Kidney (tissue), 14 donors: ENCODE measurements around the gene SPTBN4. TPM values are rescaled to one million over a fixed set of nuclear protein-coding genes. Genes with fewer than 3 reads are reported as not detected.

Source experiments
- DNase-seq, 5 donors: peaks; one replicate each; pipeline ENCODE4 v3.0.0-alpha.2; 2013 to 2020
- FAIRE-seq: peaks from 2 replicates; lab custom pipeline; 2012; peaks lifted over from hg19 to GRCh38; lab: Jason Lieb, UNC
- H3K27ac ChIP-seq, 2 donors: one replicate each; pipeline ENCODE4 v1.7.0; 2013; ENCODE audit warnings: low read depth in 2 of 2, low read length in 2 of 2, inconsistent platforms in 1 of 2
- H3K27me3 ChIP-seq: one replicate; pipeline ENCODE4 v1.7.1; 2013; ENCODE audit warnings: low read length, inconsistent platforms; ENCODE audit not compliant: control insufficient read depth, insufficient read depth
- H3K36me3 ChIP-seq, 3 donors: one replicate each; pipeline versions ENCODE4 v1.7.0 to v1.7.1; 2013; ENCODE audit warnings: low read length in 3 of 3, control low read depth in 1 of 3, inconsistent platforms in 1 of 3; ENCODE audit not compliant: insufficient read depth in 3 of 3, control insufficient read depth in 2 of 3
- H3K4me1 ChIP-seq, 3 donors: one replicate each; pipeline versions ENCODE4 v1.7.0 to v1.7.1; 2013; ENCODE audit warnings: low read length in 3 of 3, inconsistent platforms in 1 of 3, low read depth in 1 of 3; ENCODE audit not compliant: control insufficient read depth in 2 of 3, insufficient read depth in 2 of 3
- H3K4me3 ChIP-seq, 3 donors: one replicate each; pipeline versions ENCODE4 v1.7.0 to v1.8.1; 2013; ENCODE audit warnings: low read length in 3 of 3, control low read depth in 1 of 3, inconsistent platforms in 1 of 3
- H3K9ac ChIP-seq, 3 donors: one replicate each; pipeline versions ENCODE4 v1.7.0 to v1.7.1; 2013; ENCODE audit warnings: low read length in 3 of 3, control low read depth in 1 of 3, inconsistent platforms in 1 of 3
- H3K9me3 ChIP-seq, 3 donors: one replicate each; pipeline versions ENCODE4 v1.7.0 to v1.7.1; 2013; ENCODE audit warnings: low read length in 3 of 3, control low read depth in 1 of 3, inconsistent platforms in 1 of 3; ENCODE audit not compliant: control insufficient read depth in 2 of 3, insufficient read depth in 1 of 3
- intact Hi-C: fragments of 100-400 bp; cut with DNase I; formaldehyde crosslinking; loops from one replicate; pipeline ENCODE4 v1.11.1; 2022
- polyA plus RNA-seq: library from polyadenylated mRNA; stranded (reverse); fragments of 350-450 nt; fragmentation: Illumina TruSeq; extraction: RNeasy Lipid Tissue Mini Kit (QIAGEN cat#74804); gene quantifications from one replicate; pipeline ENCODE4 v1.2.3, GENCODE V29; 2014; ENCODE audit warnings: low read depth, low replicate concordance; ENCODE audit not compliant: insufficient read depth
- total RNA-seq: library from RNA; stranded (reverse); fragmentation: NEBNext Ultra II Directional; extraction: Animal tissue kit (Norgen Biotek cat#: 25700); gene quantifications from one replicate; pipeline ENCODE4 v1.2.1, GENCODE V29; 2021
- TF ChIP-seq, protein P1 (sequence below): IDR thresholded peaks from 3 replicates; pipeline ENCODE4 v1.5.1; 2012; ENCODE audit warnings: mild to moderate bottlenecking, moderate library complexity, borderline replicate concordance; ENCODE audit not compliant: insufficient read depth; ENCODE audit errors: extremely low read depth
- donor health status: control.
- donor health status: control.
- donor health status: control.
- donor health status: control.
- donor health status: control.
- donor health status: DM: yes; HTN: yes; CAD: no.
- donor health status: Normal renal cell carcinoma (clear cell type).

SPTBN4 gene
- total and polyA plus RNA-seq, 2 donors from 2014 or later, result 0.82 to 4.6 TPM

- intact Hi-C loops, result no loop called here
- Histone ChIP-seq H3K4me3 (peak overlapping the region in 1 of 3 donors; percentile 41), H3K9me3 (no peaks in the 10 kb centered on the region), H3K36me3 (peaks cover 0 to 3% (median 0%) of the 10 kb centered on the region in 3 donors), H3K27ac (peak overlapping the region; percentile 65 to 76), H3K9ac (no peak overlapping the region), H3K4me1 (peaks cover 0 to 8% (median 0%) of the 10 kb centered on the region in 3 donors), H3K27me3 (no peaks in the 10 kb centered on the region)
- FAIRE-seq (no peak), DNase-seq (peak in 4 of 5 donors; percentile 28 to 88 (median 56))
- TF ChIP-seq, protein P1, sequence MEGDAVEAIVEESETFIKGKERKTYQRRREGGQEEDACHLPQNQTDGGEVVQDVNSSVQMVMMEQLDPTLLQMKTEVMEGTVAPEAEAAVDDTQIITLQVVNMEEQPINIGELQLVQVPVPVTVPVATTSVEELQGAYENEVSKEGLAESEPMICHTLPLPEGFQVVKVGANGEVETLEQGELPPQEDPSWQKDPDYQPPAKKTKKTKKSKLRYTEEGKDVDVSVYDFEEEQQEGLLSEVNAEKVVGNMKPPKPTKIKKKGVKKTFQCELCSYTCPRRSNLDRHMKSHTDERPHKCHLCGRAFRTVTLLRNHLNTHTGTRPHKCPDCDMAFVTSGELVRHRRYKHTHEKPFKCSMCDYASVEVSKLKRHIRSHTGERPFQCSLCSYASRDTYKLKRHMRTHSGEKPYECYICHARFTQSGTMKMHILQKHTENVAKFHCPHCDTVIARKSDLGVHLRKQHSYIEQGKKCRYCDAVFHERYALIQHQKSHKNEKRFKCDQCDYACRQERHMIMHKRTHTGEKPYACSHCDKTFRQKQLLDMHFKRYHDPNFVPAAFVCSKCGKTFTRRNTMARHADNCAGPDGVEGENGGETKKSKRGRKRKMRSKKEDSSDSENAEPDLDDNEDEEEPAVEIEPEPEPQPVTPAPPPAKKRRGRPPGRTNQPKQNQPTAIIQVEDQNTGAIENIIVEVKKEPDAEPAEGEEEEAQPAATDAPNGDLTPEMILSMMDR, result no peak
Observed at GRCh38 chr19:40610396-40611064, 143.7 kb downstream of the SPTBN4 start.

DNA sequence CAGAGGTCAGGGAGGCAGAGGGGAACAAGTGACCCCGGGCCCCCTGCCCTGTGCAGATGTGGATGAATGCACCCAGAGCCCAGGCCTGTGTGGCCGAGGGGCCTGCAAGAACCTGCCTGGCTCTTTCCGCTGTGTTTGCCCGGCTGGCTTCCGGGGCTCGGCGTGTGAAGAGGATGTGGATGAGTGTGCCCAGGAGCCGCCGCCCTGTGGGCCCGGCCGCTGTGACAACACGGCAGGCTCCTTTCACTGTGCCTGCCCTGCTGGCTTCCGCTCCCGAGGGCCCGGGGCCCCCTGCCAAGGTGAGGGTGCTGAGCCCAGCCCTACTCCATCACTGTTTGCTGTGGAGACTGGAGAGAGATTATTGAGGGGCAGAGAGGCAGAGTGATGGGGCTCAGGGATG lies 144.3 kb downstream of the SPTBN4 start:
- Histone ChIP-seq H3K27me3 (no peaks in the 10 kb centered on the region), H3K27ac (no peak overlapping the region), H3K4me3 (no peak overlapping the region), H3K4me1 (peaks cover 0 to 8% (median 0%) of the 10 kb centered on the region in 3 donors), H3K9ac (no peak overlapping the region), H3K9me3 (no peaks in the 10 kb centered on the region), H3K36me3 (peaks cover 0 to 3% (median 0%) of the 10 kb centered on the region in 3 donors)
- intact Hi-C loops, result no loop called here
- FAIRE-seq (no peak), DNase-seq (peak in 2 of 5 donors; percentile 63 to 80)
- TF ChIP-seq, protein P1, result no peak

GRCh38 chr19:40611900-40612698 lies 145.3 kb downstream of the SPTBN4 start:
- H3K27ac ChIP-seq, result no peak overlapping the region
- peaks cover 0 to 8% (median 0%) of the 10 kb centered on the region in 3 donors for H3K4me1 ChIP-seq
- no peak overlapping the region for H3K9ac ChIP-seq
- TF ChIP-seq, protein P1, result no peak
- H3K9me3 ChIP-seq, result no peaks in the 10 kb centered on the region
- H3K36me3 ChIP-seq, result peaks cover 0 to 3% (median 0%) of the 10 kb centered on the region in 3 donors
- no peak overlapping the region for H3K4me3 ChIP-seq
- DNase-seq (peak in 2 of 5 donors; percentile 73 to 78), FAIRE-seq (no peak)
- H3K27me3 ChIP-seq, result no peaks in the 10 kb centered on the region
- intact Hi-C loops, result no loop called here
